Coronary artery (tissue), 2 donors: ENCODE results near the gene DEFB124.
A peak's percentile ranks its signal among the peaks of the same experiment; 100 is the strongest.
"Not testable (repeated sequence)": the region's sequence is repeated elsewhere in the genome, so short reads cannot be mapped to it uniquely, and the experiment has no call there.

Experiments
- DNase-seq: peaks from one replicate; pipeline ENCODE4 v3.0.0-alpha.2; 2017; ENCODE audit warnings: low spot score
- H3K27ac ChIP-seq, 2 donors: fragments of 200-600 bp; sonication (generic); one replicate each; pipeline ENCODE4 v1.5.1; 2016 to 2019
- H3K4me3 ChIP-seq: fragments of 200-600 bp; sonication (generic); 2 replicates; pipeline ENCODE4 v1.5.1; 2016; ENCODE audit warnings: mild to moderate bottlenecking, moderate library complexity
- TF ChIP-seq, protein P1 (sequence below): fragments of 200-600 bp; sonication (generic); IDR thresholded peaks from one replicate; pipeline ENCODE4 v1.5.1; 2019; ENCODE audit warnings: antibody characterized with exemption

The DEFB124 gene

DNA sequence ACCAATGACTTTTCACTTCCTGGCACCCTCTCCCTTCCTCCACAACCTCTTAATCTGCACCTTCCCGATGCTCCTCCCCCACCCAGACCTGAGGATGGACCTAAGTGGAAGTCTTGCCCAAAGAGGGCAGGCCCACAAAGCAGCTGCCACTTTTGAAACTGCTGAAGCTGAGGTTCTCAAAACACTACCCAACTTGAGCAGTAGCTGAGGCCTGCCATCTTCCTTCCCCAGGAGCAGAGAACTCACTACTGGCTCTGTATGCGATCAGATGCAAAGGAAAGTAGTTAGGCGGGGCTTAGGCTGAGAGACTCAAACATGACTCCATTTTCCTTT is 40.8 kb upstream of the DEFB124 start:
- TF ChIP-seq, protein P1, sequence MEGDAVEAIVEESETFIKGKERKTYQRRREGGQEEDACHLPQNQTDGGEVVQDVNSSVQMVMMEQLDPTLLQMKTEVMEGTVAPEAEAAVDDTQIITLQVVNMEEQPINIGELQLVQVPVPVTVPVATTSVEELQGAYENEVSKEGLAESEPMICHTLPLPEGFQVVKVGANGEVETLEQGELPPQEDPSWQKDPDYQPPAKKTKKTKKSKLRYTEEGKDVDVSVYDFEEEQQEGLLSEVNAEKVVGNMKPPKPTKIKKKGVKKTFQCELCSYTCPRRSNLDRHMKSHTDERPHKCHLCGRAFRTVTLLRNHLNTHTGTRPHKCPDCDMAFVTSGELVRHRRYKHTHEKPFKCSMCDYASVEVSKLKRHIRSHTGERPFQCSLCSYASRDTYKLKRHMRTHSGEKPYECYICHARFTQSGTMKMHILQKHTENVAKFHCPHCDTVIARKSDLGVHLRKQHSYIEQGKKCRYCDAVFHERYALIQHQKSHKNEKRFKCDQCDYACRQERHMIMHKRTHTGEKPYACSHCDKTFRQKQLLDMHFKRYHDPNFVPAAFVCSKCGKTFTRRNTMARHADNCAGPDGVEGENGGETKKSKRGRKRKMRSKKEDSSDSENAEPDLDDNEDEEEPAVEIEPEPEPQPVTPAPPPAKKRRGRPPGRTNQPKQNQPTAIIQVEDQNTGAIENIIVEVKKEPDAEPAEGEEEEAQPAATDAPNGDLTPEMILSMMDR, result no peak
- DNase-seq, result no peak
- no peak overlapping the region for H3K27ac ChIP-seq
- peak overlapping the region; percentile 77 for H3K4me3 ChIP-seq

DNA sequence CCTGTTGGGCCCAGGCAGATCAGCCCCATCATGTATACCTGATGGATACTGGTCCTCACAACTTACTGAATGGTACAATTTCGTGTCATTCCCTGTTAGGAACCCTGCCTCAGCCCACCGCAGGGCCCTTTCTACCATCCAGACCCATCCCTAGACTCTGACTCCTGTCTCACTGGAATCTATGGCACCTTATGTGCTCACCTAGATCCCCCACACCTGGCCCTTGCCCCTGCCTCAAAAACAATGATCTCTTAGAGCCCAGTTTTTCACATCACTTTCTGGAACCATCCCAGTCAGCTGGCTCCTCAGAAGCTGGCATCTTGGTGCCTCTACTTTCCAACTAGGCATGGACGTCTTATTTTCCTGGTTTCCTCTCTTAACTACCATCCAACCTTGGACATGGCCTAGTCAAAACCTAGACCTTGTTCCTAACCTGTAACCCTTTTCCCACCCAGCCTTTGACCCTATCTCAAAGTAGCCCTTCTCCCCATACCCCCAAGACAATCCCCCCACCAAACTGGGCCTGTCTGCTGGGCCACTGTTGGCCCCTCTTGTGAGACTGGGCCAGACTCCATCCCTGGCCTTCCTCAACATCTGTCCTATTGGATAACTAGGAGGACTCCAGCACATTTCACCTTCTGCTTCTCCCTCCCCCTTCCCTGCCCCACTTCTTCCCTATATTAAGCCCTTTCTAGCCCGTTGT is 40.3 kb upstream of the DEFB124 start:
- no peak for DNase-seq
- TF ChIP-seq, protein P1, result no peak
- peak overlapping the region; percentile 77 for H3K4me3 ChIP-seq
- H3K27ac ChIP-seq, result peak overlapping the region; percentile 26 to 77

DNA sequence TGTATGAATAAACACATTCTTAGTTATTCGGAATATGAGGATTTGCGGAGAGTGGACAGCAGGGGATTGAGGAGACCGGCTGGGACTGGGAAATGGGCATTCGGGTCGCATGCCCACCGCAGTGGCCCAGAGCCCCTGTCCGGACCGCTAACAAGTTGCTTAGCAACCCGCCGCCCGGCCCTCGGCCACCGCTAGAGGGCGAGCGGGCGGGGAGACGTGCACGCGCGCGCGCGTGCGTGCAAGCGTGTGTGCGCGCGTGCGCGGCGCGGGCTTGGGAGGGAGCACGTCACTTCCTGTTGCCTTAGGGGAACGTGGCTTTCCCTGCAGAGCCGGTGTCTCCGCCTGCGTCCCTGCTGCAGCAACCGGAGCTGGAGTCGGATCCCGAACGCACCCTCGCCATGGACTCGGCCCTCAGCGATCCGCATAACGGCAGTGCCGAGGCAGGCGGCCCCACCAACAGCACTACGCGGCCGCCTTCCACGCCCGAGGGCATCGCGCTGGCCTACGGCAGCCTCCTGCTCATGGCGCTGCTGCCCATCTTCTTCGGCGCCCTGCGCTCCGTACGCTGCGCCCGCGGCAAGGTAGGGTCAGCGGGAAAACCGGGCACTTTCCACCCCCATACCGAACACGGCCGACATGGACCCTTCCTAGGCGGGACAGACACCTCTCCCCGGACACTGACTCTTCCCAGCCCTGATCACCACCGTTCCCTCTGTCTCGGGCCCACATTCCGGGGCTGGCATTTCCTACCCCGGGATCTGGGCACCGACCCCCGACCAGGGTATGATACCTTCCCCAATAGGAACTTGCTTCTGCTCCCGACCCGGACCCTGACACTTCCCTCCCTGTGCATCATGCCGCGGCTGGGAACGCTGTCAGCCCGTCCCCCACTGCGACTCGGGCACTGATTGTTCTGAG is 39.5 kb upstream of the DEFB124 start, which contains the start of gene HM13:
Gene HM13 (plus strand): TSS at position 289 of the 918 bp plus-strand sequence. CDS start 110 bp downstream, at position 399.
- Histone ChIP-seq H3K4me3 (peak within 1 kb of the TSS; percentile 77), H3K27ac (peak within 1 kb of the TSS; percentile 26 to 77)
- TF ChIP-seq, protein P1, result peak; percentile 98
- peak; percentile 92 for DNase-seq

DNA sequence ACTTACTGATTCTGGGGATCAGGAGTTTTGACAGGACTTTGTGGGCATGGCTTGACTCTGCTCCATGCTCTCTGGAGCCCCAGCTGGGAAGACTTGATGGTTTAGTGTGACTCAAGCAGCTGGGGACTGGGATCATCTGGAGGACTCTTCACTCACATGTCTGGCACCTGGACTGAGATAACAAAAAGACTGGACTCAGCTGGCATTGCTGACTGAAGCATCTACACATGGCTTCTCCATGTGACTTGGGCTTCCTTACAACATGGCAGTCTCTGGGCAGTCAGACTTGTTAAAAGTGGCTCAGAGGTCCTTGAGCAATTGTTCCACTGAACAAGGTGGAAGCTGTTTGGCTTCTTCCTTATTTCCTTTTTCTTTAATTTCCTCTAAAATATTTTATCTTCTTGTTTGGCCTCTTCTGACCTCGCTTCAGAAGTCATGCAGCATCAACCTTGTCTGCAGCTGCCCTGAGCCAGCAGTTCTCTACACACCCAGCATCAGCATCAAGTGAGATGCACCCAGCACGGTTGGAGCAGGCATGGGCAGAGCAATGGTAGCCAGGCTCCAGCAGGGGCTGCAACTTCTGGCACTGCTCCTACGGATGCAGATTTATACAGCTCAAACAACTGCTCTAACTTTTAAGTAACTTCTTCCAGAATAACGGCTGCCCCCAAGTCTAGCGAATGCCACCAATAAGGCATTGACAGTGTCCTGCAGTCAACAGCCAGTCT is 33.8 kb upstream of the DEFB124 start:
- TF ChIP-seq, protein P1, result no peak
- DNase-seq, result no peak
- no peak overlapping the region for H3K4me3 ChIP-seq
- H3K27ac ChIP-seq, result no peak overlapping the region

DNA sequence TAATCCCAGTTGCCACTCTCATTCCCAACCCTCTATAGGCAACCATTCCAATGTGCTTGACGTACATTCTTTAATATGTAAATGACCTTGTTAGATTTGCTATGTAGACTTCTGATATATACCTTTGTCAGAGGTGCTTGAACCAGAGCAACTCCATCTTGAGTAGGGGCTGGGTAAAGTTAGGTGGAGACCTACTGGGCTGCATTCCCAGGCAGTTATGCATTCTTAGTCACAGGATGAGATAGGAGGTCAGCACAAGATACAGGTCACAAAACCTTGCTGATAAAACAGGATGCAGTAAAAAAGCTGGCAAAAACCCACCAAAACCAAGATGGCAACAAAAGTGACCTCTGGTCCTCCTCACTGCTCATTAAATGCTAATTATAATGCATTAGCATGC is 31.0 kb upstream of the DEFB124 start:
- no peak overlapping the region for H3K4me3 ChIP-seq
- DNase-seq, result no peak
- H3K27ac ChIP-seq, result no peak overlapping the region
- TF ChIP-seq, protein P1, result no peak

DNA sequence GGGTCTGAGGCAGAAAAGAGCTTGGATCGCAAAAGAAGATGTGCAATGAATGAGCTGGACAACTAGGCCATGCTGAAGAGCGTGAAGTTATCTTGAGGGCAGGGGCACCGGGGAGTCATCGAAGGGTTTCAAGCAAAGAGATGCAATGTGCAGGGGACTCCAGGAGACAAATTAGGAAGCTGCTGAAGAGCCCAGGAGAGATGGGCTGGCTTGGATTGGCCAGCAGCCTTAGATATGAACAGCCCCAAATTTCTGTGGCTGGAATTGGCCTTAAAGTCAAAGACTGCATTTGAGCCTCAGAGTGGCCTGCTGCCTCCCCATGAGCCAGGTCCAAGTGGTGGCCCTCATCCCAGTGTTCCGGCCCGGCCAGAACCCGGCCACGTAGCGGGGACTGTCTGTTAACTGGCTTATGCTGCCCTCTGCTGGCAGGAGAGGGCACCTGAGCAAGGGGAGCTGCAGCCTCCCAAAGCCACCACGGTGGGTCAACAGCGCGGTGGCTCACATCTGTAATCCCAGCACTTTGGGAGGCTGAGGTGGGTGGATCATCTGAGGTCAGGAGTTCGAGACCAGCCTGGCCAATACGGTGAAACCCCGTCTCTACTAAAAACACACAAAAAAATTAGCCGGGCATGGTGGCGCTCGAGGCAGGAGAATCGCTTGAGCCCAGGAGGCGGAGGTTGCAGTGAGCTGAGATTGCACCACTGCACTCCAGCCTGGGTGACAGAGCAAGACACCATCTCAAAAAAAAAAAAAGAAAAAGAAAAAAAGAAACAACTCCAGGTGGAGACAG is 28.2 kb upstream of the DEFB124 start:
- peak; percentile 90 for DNase-seq
- TF ChIP-seq, protein P1, result peak; percentile 95
- not testable (repeated sequence) for H3K27ac ChIP-seq, H3K4me3 ChIP-seq
